GM20000 (cell line): ENCODE measurements around the gene DVL3.
"Not testable (repeated sequence)": the region's sequence is repeated elsewhere in the genome, so short reads cannot be mapped to it uniquely, and the experiment has no call there.

ENCODE experiments used
- DNase-seq: peaks from one replicate; pipeline ENCODE4 v3.0.0; 2012; ENCODE audit warnings: low spot score
- CTCF ChIP-seq: IDR thresholded peaks from 2 replicates; pipeline ENCODE4 v1.5.1; 2012; ENCODE audit warnings: mild to moderate bottlenecking, control low read depth; ENCODE audit errors: extremely low read depth, missing control alignments

The DVL3 gene

GRCh38 chr3:184144505-184144904, 10.7 kb upstream of the DVL3 start:
- DNase-seq = no peak
- TF ChIP-seq CTCF = no peak

GRCh38 chr3:184145111-184145524, 10.1 kb upstream of the DVL3 start:
- TF ChIP-seq CTCF = no peak
- no peak for DNase-seq

- DNase-seq = no peak
- no peak for TF ChIP-seq CTCF
These were observed 9.4 kb upstream of the DVL3 start for GRCh38 chr3:184145751-184146270.

GRCh38 chr3:184148076-184148475, 7.1 kb upstream of the DVL3 start:
- DNase-seq = no peak
- no peak for TF ChIP-seq CTCF

- no peak for DNase-seq
- TF ChIP-seq CTCF = no peak
These were observed 6.1 kb upstream of the DVL3 start for GRCh38 chr3:184149123-184149522.

- DNase-seq = not testable (repeated sequence)
These were observed 5.4 kb upstream of the DVL3 start for GRCh38 chr3:184149770-184150169.

- DNase-seq = peak; percentile 69
- TF ChIP-seq CTCF = no peak
These were observed 706 bp downstream of the DVL3 start for GRCh38 chr3:184155644-184156521.
